Kidney (tissue), 14 donors: ENCODE results near the gene SYPL2. TPM values are rescaled to one million over a fixed set of nuclear protein-coding genes. Genes with fewer than 3 reads are reported as not detected.

Source experiments
- DNase-seq, 5 donors: peaks; one replicate each; pipeline ENCODE4 v3.0.0-alpha.2; 2013 to 2020
- FAIRE-seq: peaks from 2 replicates; lab custom pipeline; 2012; peaks lifted over from hg19 to GRCh38; lab: Jason Lieb, UNC
- H3K27ac ChIP-seq, 2 donors: one replicate each; pipeline ENCODE4 v1.7.0; 2013; ENCODE audit warnings: low read depth in 2 of 2, low read length in 2 of 2, inconsistent platforms in 1 of 2
- H3K27me3 ChIP-seq: one replicate; pipeline ENCODE4 v1.7.1; 2013; ENCODE audit warnings: low read length, inconsistent platforms; ENCODE audit not compliant: control insufficient read depth, insufficient read depth
- H3K36me3 ChIP-seq, 3 donors: one replicate each; pipeline versions ENCODE4 v1.7.0 to v1.7.1; 2013; ENCODE audit warnings: low read length in 3 of 3, control low read depth in 1 of 3, inconsistent platforms in 1 of 3; ENCODE audit not compliant: insufficient read depth in 3 of 3, control insufficient read depth in 2 of 3
- H3K4me1 ChIP-seq, 3 donors: one replicate each; pipeline versions ENCODE4 v1.7.0 to v1.7.1; 2013; ENCODE audit warnings: low read length in 3 of 3, inconsistent platforms in 1 of 3, low read depth in 1 of 3; ENCODE audit not compliant: control insufficient read depth in 2 of 3, insufficient read depth in 2 of 3
- H3K4me3 ChIP-seq, 3 donors: one replicate each; pipeline versions ENCODE4 v1.7.0 to v1.8.1; 2013; ENCODE audit warnings: low read length in 3 of 3, control low read depth in 1 of 3, inconsistent platforms in 1 of 3
- H3K9ac ChIP-seq, 3 donors: one replicate each; pipeline versions ENCODE4 v1.7.0 to v1.7.1; 2013; ENCODE audit warnings: low read length in 3 of 3, control low read depth in 1 of 3, inconsistent platforms in 1 of 3
- H3K9me3 ChIP-seq, 3 donors: one replicate each; pipeline versions ENCODE4 v1.7.0 to v1.7.1; 2013; ENCODE audit warnings: low read length in 3 of 3, control low read depth in 1 of 3, inconsistent platforms in 1 of 3; ENCODE audit not compliant: control insufficient read depth in 2 of 3, insufficient read depth in 1 of 3
- intact Hi-C: fragments of 100-400 bp; cut with DNase I; formaldehyde crosslinking; loops from one replicate; pipeline ENCODE4 v1.11.1; 2022
- polyA plus RNA-seq: library from polyadenylated mRNA; stranded (reverse); fragments of 350-450 nt; fragmentation: Illumina TruSeq; extraction: RNeasy Lipid Tissue Mini Kit (QIAGEN cat#74804); gene quantifications from one replicate; pipeline ENCODE4 v1.2.3, GENCODE V29; 2014; ENCODE audit warnings: low read depth, low replicate concordance; ENCODE audit not compliant: insufficient read depth
- total RNA-seq: library from RNA; stranded (reverse); fragmentation: NEBNext Ultra II Directional; extraction: Animal tissue kit (Norgen Biotek cat#: 25700); gene quantifications from one replicate; pipeline ENCODE4 v1.2.1, GENCODE V29; 2021
- TF ChIP-seq, protein P1 (sequence below): IDR thresholded peaks from 3 replicates; pipeline ENCODE4 v1.5.1; 2012; ENCODE audit warnings: mild to moderate bottlenecking, moderate library complexity, borderline replicate concordance; ENCODE audit not compliant: insufficient read depth; ENCODE audit errors: extremely low read depth
- donor health status: control.
- donor health status: control.
- donor health status: control.
- donor health status: control.
- donor health status: control.
- donor health status: DM: yes; HTN: yes; CAD: no.
- donor health status: Normal renal cell carcinoma (clear cell type).

The SYPL2 gene
- total and polyA plus RNA-seq, 2 donors from 2014 or later, result 6.7 to 9.8 TPM

DNA sequence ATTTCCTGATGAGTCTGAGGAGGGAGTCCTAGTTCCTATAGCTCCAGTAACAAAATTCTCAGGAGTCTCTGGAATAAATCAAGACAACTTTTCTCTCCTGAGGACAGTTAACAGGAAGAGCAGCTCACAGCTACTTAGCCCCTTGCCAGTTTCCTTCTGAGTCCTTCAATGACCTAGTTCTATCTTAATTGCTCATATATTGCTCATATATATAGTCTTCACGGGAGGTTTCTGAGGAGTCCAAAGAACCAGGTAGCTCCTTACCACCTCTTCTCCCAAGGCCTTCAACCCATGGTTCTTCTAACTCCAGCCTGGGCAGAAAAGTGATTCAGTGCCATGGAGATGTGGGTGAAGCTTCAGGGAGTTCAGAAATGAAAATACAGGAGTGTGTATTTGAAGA, 38.6 kb downstream of the SYPL2 start:
- Histone ChIP-seq H3K27me3 (no peaks in the 10 kb centered on the region), H3K4me3 (no peak overlapping the region), H3K36me3 (peaks cover 0 to 9% (median 0%) of the 10 kb centered on the region in 3 donors), H3K27ac (no peak overlapping the region), H3K9me3 (no peaks in the 10 kb centered on the region), H3K4me1 (peaks cover 0 to 16% (median 1%) of the 10 kb centered on the region in 3 donors), H3K9ac (no peak overlapping the region)
- FAIRE-seq (no peak), DNase-seq (no peak)
- intact Hi-C loops, result no loop called here
- TF ChIP-seq, protein P1, sequence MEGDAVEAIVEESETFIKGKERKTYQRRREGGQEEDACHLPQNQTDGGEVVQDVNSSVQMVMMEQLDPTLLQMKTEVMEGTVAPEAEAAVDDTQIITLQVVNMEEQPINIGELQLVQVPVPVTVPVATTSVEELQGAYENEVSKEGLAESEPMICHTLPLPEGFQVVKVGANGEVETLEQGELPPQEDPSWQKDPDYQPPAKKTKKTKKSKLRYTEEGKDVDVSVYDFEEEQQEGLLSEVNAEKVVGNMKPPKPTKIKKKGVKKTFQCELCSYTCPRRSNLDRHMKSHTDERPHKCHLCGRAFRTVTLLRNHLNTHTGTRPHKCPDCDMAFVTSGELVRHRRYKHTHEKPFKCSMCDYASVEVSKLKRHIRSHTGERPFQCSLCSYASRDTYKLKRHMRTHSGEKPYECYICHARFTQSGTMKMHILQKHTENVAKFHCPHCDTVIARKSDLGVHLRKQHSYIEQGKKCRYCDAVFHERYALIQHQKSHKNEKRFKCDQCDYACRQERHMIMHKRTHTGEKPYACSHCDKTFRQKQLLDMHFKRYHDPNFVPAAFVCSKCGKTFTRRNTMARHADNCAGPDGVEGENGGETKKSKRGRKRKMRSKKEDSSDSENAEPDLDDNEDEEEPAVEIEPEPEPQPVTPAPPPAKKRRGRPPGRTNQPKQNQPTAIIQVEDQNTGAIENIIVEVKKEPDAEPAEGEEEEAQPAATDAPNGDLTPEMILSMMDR, result no peak

DNA sequence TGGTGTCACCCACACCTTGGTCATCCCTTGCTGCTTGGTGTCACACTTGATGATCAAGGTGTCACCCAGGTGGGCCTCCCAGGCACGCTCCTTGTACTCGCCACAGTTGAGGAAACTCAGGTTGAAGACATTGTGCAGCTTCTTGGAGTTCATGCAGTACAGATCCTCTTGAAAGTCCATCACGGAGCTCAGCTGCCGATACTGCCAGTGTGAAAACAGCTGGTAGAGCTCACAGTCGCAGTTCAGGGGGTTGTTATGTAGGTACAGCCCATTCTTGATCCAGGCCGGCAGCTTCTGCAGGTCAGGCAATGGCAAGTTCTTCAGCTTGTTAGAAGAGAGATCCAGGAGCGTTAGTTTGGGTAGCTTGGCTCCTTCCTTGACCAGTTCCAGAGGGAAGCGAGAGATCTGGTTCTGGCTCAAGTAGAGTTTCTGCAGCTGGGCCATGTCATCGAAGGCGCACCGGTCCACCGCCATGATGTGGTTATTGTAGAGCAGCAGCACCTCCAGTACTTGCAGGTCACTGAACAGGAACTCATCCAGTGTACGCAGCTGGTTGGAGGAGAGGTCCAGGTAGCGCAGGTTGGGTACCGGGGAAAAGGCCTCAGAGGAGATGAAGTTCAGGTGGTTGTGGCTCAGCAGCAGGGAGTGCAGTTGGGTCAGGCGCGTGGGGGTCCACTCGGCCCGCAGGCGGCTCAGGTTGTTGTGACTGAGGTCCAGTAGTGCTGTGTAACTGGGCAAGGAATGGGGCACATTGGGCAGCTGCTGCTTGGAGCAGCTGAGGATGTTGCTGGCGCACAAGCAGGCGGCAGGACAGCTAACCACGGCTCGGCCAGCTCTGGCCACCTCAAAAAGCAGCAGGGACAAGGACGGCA, 41.9 kb downstream of the SYPL2 start:
- Histone ChIP-seq H3K4me1 (peaks cover 0 to 11% (median 3%) of the 10 kb centered on the region in 3 donors), H3K27me3 (no peaks in the 10 kb centered on the region), H3K9ac (no peak overlapping the region), H3K36me3 (peaks cover 0 to 3% (median 0%) of the 10 kb centered on the region in 3 donors), H3K27ac (no peak overlapping the region), H3K4me3 (peak overlapping the region in 1 of 3 donors; percentile 82), H3K9me3 (no peaks in the 10 kb centered on the region)
- intact Hi-C loops, result no loop called here
- DNase-seq (peak in 1 of 5 donors; percentile 75), FAIRE-seq (no peak)
- TF ChIP-seq, protein P1, result no peak

DNA sequence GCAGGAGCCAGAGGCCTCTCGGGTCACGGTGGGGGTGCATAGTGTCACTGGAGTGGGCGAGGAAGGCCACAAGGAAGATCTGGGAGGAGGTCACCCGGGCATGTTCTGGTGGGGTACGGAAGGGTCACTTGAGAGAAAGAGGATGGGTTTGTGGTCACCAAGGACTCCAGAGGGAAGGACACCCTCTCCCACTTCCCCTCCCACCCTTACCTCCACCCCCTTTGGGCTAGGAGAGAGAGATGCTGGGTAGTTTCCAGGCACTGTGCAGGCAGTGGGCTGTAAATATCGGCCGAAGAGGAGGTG, 42.5 kb downstream of the SYPL2 start:
- H3K36me3 ChIP-seq, result peaks cover 0 to 3% (median 0%) of the 10 kb centered on the region in 3 donors
- intact Hi-C loops, result no loop called here
- H3K9ac ChIP-seq, result peak overlapping the region in 2 of 3 donors; percentile 26 to 61
- no peaks in the 10 kb centered on the region for H3K9me3 ChIP-seq
- peaks cover 0 to 11% (median 3%) of the 10 kb centered on the region in 3 donors for H3K4me1 ChIP-seq
- H3K27ac ChIP-seq, result no peak overlapping the region
- peak overlapping the region in 2 of 3 donors; percentile 56 to 82 for H3K4me3 ChIP-seq
- H3K27me3 ChIP-seq, result no peaks in the 10 kb centered on the region
- FAIRE-seq (no peak), DNase-seq (no peak)
- TF ChIP-seq, protein P1, result no peak
